NCI-H2227 (cell line): ENCODE data around the gene SCML2.
"Not testable (repeated sequence)": the region's sequence is repeated elsewhere in the genome, so short reads cannot be mapped to it uniquely, and the experiment has no call there.

Experiments
- DNase-seq: peaks from one replicate; lab custom pipeline; 2025; ENCODE audit not compliant: unreplicated experiment; lab: John Stamatoyannopoulos, UW

The SCML2 gene

GRCh38 chrX:18354369-18355223 lies at the start of gene SCML2:
Gene SCML2 (minus strand): TSS chrX:18354688. CDS start chrX:18334071, 20,617 bp downstream.
- DNase-seq, result peak; percentile 78

GRCh38 chrX:18401848-18402213 lies 47.3 kb upstream of the SCML2 start:
- DNase-seq, result no peak

GRCh38 chrX:18394477-18394876 lies 40.0 kb upstream of the SCML2 start:
- DNase-seq, result no peak

GRCh38 chrX:18390941-18391538 lies 36.6 kb upstream of the SCML2 start:
- DNase-seq, result peak; percentile 82

- peak; percentile 36 for DNase-seq
These were observed 35.5 kb upstream of the SCML2 start for GRCh38 chrX:18389966-18390365.

GRCh38 chrX:18377796-18378195 lies 23.3 kb upstream of the SCML2 start:
- peak; percentile 64 for DNase-seq

- DNase-seq, result not testable (repeated sequence)
These were observed 20.8 kb upstream of the SCML2 start for GRCh38 chrX:18375131-18375805.

GRCh38 chrX:18369096-18369495 lies 14.6 kb upstream of the SCML2 start:
- DNase-seq, result not testable (repeated sequence)

- DNase-seq, result no peak
These were observed 13.9 kb upstream of the SCML2 start for GRCh38 chrX:18368402-18368801.

GRCh38 chrX:18360867-18361266 lies 6.4 kb upstream of the SCML2 start:
- no peak for DNase-seq

- DNase-seq, result peak; percentile 72
These were observed 538 bp downstream of the SCML2 start for GRCh38 chrX:18353931-18354368.

GRCh38 chrX:18351784-18352183 lies 2.7 kb downstream of the SCML2 start:
- no peak for DNase-seq

GRCh38 chrX:18348047-18348446 lies 6.4 kb downstream of the SCML2 start:
- DNase-seq, result peak; percentile 22

- DNase-seq, result no peak
These were observed 45.1 kb downstream of the SCML2 start for GRCh38 chrX:18309401-18309800.

- DNase-seq, result no peak
These were observed 57.2 kb downstream of the SCML2 start for GRCh38 chrX:18297251-18297650.

- DNase-seq, result no peak
These were observed 59.6 kb downstream of the SCML2 start for GRCh38 chrX:18294893-18295292.

GRCh38 chrX:18291006-18291545 lies 63.4 kb downstream of the SCML2 start:
- no peak for DNase-seq

GRCh38 chrX:18290200-18290599 lies 64.3 kb downstream of the SCML2 start:
- no peak for DNase-seq

GRCh38 chrX:18288716-18289115 lies 65.8 kb downstream of the SCML2 start:
- DNase-seq, result peak; percentile 4

- no peak for DNase-seq
These were observed 68.1 kb downstream of the SCML2 start for GRCh38 chrX:18286322-18286831.

- no peak for DNase-seq
These were observed 76.0 kb downstream of the SCML2 start for GRCh38 chrX:18278449-18278848.
